Measurements from ENCODE around the gene GPSM1.

DNA sequence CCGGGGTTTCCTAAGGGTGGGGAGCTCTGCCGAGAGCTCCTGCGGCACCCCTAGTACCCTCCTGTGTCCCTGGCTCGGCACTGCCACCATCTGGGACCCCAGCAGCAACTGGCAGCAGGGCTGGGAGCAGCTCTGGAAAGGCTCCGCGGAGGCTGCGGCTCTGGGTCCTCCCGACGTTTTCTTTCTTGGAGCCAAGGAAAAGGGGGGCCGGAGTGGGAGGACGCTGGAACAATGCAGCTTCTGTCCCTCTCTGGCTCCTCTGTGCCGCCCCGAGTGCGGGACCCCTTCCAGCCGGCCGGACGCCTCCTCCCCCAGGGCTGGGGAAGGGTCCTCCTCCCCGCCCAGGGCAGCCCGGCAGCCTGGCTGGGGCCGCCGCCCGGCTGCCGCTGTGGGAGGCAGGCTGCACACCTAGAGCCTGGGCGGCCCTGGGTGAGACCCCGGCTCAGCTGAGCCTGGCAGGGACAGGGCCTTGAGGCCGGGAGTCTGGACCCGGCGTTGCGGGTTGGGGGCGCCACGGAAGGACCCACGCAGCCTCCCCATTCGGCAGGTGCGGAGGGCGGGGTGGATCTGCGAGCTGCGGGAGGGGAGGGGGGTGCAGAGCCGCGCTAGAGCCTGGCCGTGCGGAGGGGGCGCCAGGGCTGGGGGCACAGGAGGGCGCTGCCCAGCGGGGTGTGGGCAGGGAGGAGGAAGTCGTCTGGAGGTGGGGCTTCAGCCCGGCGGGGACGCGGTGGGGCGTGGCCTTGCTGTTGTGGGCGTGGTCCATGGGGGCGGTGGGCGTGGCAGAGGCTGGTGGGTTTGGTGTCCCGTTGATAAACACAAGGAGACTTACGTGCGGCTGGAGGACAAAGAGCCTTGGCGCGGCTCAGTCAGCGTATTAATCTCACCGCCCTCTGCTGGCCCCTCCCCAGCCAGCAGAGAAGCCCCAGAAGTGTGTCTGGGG lies 15.1 kb downstream of the GPSM1 start:
- TF ChIP-seq, protein P1, sequence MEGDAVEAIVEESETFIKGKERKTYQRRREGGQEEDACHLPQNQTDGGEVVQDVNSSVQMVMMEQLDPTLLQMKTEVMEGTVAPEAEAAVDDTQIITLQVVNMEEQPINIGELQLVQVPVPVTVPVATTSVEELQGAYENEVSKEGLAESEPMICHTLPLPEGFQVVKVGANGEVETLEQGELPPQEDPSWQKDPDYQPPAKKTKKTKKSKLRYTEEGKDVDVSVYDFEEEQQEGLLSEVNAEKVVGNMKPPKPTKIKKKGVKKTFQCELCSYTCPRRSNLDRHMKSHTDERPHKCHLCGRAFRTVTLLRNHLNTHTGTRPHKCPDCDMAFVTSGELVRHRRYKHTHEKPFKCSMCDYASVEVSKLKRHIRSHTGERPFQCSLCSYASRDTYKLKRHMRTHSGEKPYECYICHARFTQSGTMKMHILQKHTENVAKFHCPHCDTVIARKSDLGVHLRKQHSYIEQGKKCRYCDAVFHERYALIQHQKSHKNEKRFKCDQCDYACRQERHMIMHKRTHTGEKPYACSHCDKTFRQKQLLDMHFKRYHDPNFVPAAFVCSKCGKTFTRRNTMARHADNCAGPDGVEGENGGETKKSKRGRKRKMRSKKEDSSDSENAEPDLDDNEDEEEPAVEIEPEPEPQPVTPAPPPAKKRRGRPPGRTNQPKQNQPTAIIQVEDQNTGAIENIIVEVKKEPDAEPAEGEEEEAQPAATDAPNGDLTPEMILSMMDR (IDR thresholded peaks at IDR 0.05) = peak in 3 of 5 experiments; percentile 10 to 33 (median 20)
- TF ChIP-seq EP300 (IDR thresholded peaks at IDR 0.05) (peak in 1 of 2 donors; percentile 63), POLR2A (IDR thresholded peaks at IDR 0.05) (peak in 1 of 2 donors; percentile 49)

All from tibial nerve (tissue), 4 donors.